HG02981 (cell line): Measurements from ENCODE around the gene DMD.
"Not testable (repeated sequence)": the region's sequence is repeated elsewhere in the genome, so short reads cannot be mapped to it uniquely, and the experiment has no call there.

ENCODE experiments used
- ATAC-seq: cut with Tn5 transposase; IDR thresholded peaks from one replicate; pipeline ENCODE4 v1.9.1; 2021; ENCODE audit warnings: mild to moderate bottlenecking, moderate library complexity; ENCODE audit not compliant: unreplicated experiment

Gene DMD

DNA sequence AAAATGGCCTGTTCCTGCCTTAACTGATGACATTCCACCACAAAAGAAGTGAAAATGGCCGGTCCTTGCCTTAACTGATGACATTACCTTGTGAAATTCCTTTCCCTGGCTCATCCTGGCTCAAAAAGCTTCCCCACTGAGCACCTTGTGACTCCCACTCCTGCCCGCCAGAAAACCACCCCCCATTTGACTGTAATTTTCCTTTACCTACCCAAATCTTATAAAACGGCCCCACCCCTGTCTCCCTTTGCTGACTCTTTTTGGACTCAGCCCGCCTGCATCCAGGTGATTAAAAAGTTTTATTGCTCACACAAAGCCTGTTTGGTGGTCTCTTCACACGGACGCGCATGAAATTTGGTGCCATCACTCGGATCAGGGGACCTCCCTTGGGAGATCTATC, 1833.5 kb downstream of the DMD start:
- ATAC-seq, result not testable (repeated sequence)

GRCh38 chrX:31376408-31377022, 1834.8 kb downstream of the DMD start:
- no peak for ATAC-seq

- no peak for ATAC-seq
These were observed 1836.6 kb downstream of the DMD start for GRCh38 chrX:31374786-31375185.

- ATAC-seq, result no peak
These were observed 1839.4 kb downstream of the DMD start for GRCh38 chrX:31371956-31372355.

GRCh38 chrX:31367816-31368215, 1843.5 kb downstream of the DMD start:
- ATAC-seq, result no peak

- ATAC-seq, result no peak
These were observed 1845.3 kb downstream of the DMD start for GRCh38 chrX:31366041-31366440.

DNA sequence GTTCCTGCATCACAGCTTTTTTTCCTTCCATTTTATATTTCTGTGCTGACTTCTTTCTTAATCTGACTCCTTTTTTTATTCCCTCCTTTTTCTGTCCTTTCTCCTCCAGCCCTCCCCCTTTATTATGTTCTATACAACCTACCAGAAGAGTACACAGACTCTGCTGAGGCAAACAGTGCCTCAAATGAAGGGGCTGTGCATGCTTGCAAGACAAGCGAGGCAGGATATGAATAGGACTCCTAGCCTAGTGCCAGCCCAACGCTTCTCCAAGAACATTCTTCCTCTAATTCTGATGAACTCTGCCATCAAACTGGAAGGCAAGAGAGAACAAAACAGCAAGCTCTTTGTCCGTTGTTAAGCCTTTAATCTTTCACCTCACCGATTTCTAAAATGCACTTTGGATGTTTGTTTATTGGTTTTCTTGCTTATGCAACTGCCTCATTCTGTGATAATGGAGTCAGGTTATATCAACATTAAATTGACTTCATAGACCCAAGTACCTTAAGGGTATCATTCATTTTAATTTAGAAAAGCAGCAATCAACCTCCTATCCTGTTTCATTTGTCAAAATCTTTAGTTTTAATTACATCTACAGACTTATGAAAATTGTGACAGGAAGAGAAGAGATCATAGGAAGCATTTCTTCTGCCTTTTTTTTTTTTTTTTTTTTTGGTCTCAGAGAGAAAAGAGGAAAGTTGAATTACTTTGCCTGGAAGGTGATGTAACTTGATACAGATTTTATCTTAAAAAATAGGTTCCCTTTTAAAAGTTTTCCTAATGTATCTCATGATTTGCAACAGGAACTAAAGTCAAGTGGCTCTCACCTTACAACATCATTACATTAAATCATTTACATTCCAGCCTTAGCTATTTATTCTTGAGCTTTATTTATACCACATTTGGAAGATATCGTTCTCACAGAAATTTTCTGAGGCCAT, 1854.8 kb downstream of the DMD start:
- no peak for ATAC-seq

DNA sequence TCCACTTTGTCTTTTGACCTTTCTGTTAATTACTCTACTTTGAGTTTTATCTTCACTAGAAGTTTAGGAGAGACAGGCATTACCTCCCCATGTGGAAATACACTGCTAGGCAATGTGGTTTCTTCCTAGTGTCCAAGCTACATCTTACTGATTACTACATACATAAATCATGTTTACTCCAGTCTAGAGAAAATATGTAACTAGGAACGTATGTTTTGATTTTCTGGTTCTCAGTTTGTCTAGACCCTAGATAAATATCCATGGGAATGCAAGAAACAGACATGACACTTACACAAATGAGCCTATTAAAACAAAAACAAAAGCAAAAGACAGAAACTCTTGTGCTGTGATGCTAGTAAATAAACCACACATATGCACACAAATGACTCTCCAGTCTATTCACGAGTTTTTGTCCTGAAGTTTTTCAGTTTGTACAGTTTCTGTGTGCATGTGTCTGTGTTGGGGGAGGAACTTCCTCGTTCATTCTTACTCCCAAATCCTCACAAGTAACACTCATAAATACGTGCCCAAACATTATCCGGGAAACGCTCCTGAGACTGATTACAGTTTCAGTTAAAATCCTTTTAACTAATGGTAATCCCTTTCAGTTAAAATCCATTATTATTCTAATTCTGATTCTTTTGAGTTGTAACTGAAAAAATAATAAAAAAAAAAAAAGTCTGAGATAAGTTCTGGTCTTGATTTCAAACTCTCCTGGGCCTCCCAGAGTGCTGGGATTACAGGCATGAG, 1856.0 kb downstream of the DMD start:
- ATAC-seq, result no peak

DNA sequence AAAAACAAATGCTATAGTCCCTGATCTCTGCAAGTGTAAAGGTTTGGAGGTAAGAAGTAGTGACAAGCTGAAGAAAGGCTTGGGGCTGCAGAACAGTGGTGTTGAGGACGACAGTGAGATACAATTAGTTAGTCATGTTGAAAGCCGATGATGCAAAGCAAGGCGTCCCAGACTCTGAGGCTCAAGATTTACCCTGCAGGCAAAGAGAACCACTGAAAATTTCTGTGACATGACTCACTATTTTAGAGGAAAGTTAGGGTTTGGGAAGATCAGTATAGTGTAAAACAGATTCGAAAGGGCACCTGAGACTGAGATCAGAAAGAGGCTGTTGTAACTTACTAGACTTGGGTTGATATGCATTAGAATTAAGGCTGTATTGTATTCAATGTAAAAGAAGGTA, 1858.3 kb downstream of the DMD start:
- ATAC-seq, result no peak

DNA sequence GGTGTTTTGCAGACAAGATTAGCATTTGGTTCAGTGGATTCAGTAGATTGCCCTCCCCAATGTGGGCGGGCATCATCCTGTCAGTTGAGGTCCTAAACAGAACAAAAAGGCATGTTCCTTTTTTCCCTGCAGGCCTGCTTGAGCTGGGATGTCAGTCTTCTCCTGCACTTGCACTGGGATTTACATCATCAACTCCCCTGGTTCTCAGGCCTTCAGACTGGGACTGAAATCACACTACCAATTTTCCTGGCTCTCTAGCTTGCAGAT, 1860.6 kb downstream of the DMD start:
- ATAC-seq, result no peak

- no peak for ATAC-seq
These were observed 1861.8 kb downstream of the DMD start for GRCh38 chrX:31349515-31349914.

DNA sequence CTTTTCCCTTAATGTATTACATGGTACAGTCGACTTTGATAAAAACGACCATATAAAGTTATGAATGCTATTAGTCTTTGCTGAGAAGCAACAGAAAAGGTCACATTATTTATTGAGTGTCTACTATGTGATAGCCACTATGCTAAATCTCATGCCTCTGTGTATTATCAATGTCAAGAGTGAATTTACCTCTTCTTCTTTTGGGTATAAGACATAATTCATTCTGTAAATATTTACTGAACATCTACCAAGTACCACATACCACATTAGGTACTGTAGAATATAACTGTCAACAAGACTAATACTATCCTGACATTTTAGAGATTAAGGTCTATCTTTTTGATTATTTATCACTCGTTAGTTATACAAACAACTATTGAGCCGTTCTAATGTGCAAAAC, 1870.8 kb downstream of the DMD start:
- no peak for ATAC-seq

GRCh38 chrX:31338991-31339350, 1872.4 kb downstream of the DMD start:
- ATAC-seq, result no peak

DNA sequence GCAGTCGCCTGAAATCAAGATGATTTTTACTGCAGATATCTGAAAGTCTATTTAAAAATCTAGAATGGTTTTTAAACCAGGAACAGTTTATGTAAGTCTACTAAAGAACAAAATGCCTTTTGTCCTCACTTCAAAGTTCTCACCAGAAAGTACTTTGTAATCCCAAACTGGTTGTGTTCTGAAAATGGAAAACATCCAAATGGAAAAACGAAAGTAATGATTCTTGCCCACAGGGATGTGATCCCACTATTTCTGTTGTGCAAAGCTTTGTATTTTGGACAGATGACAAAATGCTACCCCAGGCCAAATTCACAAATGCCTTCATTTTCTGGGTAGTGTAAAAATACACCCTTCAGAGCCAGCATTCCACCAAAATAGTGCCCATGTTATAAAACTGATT, 1874.0 kb downstream of the DMD start:
- ATAC-seq, result no peak

DNA sequence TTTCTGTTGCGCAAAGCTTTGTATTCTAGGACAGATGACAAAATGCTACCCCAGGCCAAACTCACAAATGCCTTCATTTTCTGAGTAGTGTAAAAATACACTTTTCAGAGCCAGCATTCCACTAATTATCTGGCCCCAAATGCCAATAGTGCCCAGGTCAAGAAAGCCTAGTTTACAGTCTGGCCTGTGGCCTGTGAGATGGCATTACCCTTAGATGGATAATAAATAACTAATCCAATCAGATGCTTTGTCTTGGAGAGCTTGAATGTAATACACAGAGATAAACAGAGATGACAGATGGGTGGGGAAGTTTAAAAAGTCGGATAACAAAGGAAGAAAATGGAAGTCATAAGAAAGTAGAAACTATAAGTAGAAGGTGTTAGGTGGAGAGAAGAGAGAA, 1874.9 kb downstream of the DMD start:
- ATAC-seq, result no peak

DNA sequence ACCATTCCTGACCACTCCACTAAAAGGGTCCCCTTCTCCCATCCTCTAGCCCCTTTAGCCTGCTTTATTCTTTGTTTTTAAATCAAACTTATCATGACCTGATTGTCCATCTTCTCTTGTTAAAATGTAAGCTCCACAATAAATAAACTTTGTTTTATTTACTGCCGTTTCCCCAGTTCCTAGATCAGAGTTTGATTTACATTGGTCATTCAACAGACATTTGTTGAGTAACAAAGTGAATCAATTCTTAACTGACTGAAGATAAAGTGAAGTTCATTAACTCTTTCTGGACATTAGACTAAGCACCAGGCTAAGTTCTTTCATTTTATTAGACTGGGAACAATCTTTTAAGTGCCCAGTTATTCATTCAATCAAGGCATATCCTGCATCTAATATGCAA, 1876.4 kb downstream of the DMD start:
- ATAC-seq, result no peak

DNA sequence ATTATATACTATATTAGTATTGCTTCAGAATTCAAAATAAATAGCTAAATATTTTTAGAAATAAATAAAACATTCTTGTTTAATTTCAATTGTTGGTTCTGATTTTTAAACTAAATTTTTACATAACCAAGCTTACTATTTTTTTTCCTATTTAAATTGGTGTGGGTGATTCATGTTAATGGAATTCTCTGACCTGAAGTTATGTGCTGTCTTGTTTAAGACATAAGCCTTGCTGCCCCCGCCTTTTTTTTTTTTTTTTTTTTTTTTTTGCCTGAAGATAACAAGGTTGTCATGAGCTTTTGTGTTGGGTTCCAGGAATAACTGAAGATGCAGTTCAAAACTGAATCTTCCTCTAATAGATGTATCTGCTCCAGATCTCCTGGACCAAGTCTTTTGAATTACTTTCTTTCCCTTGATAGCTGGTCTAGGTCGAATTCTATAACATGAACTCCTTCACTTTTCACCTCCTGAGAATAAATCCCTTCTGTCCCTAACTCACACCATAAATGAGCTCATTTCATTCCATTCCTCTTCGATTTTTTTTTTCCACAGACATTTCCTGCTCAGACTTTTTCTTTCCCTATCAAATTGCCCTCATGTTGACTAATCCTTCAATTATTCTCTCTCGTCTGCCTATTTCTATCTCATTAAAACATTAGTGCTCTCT, 1878.1 kb downstream of the DMD start:
- ATAC-seq, result no peak

GRCh38 chrX:31331928-31332327, 1879.4 kb downstream of the DMD start:
- no peak for ATAC-seq

GRCh38 chrX:31331015-31331414, 1880.3 kb downstream of the DMD start:
- ATAC-seq, result no peak

- ATAC-seq, result no peak
These were observed 1882.1 kb downstream of the DMD start for GRCh38 chrX:31329298-31329697.

- peak; percentile 97 for ATAC-seq
These were observed 1887.7 kb downstream of the DMD start for GRCh38 chrX:31323658-31324057.

GRCh38 chrX:31320740-31321139, 1890.6 kb downstream of the DMD start:
- no peak for ATAC-seq
